ENCODE measurements around the gene ADGRD1. TPM values are rescaled to one million over a fixed set of nuclear protein-coding genes. Genes with fewer than 3 reads are reported as not detected.

Gene ADGRD1
- total and polyA plus RNA-seq, 3 experiments from 2014 or later, result 1.1 to 1.3 TPM; not detected in 1

GRCh38 chr12:130970908-130971233 lies 17.2 kb downstream of the ADGRD1 start:
- H3K27ac ChIP-seq (ENCODE audit: low read depth, low read length), result no peak overlapping the region
- CTCF ChIA-PET, result no interaction called here
- POLR2A ChIA-PET, result no interaction called here
- H3K4me3 ChIP-seq (ENCODE audit: low read length), result no peak overlapping the region
- no peaks in the 10 kb centered on the region for H3K4me1 Mint-ChIP-seq
- no peaks in the 10 kb centered on the region for H3K9me3 Mint-ChIP-seq
- H3K4me1 ChIP-seq (ENCODE audit: insufficient read depth, low read length), result no peaks in the 10 kb centered on the region
- no peaks in the 10 kb centered on the region for H3K9me3 ChIP-seq (ENCODE audit: low read length)
- no peaks in the 10 kb centered on the region for H3K36me3 Mint-ChIP-seq
- no peaks in the 10 kb centered on the region for H3K27me3 ChIP-seq (ENCODE audit: insufficient read depth, low read length, poor library complexity, severe bottlenecking)
- no peak overlapping the region for H3K27ac Mint-ChIP-seq
- H3K36me3 ChIP-seq (ENCODE audit: insufficient read depth, low read length), result no peaks in the 10 kb centered on the region
- H3K27me3 Mint-ChIP-seq, result peaks cover 3 to 16% of the 10 kb centered on the region in 2 donors
- DNase-seq, result no peak
- H3K4me3 Mint-ChIP-seq, result no peak overlapping the region

- POLR2A ChIA-PET, result no interaction called here
- peaks cover 3 to 14% of the 10 kb centered on the region in 2 donors for H3K27me3 Mint-ChIP-seq
- H3K4me3 Mint-ChIP-seq, result no peak overlapping the region
- H3K27me3 ChIP-seq (ENCODE audit: insufficient read depth, low read length, poor library complexity, severe bottlenecking), result no peaks in the 10 kb centered on the region
- H3K36me3 ChIP-seq (ENCODE audit: insufficient read depth, low read length), result no peaks in the 10 kb centered on the region
- DNase-seq, result no peak
- H3K36me3 Mint-ChIP-seq, result no peaks in the 10 kb centered on the region
- no peak overlapping the region for H3K27ac Mint-ChIP-seq
- no peaks in the 10 kb centered on the region for H3K9me3 ChIP-seq (ENCODE audit: low read length)
- H3K4me1 ChIP-seq (ENCODE audit: insufficient read depth, low read length), result no peaks in the 10 kb centered on the region
- CTCF ChIA-PET, result no interaction called here
- no peaks in the 10 kb centered on the region for H3K4me1 Mint-ChIP-seq
- H3K27ac ChIP-seq (ENCODE audit: low read depth, low read length), result no peak overlapping the region
- H3K9me3 Mint-ChIP-seq, result no peaks in the 10 kb centered on the region
- no peak overlapping the region for H3K4me3 ChIP-seq (ENCODE audit: low read length)
These were observed 18.3 kb downstream of the ADGRD1 start for GRCh38 chr12:130971925-130972585.

- Histone ChIP-seq H3K4me1 (ENCODE audit: insufficient read depth, low read length) (no peaks in the 10 kb centered on the region), H3K27ac (ENCODE audit: low read depth, low read length) (no peak overlapping the region), H3K4me3 (ENCODE audit: low read length) (no peak overlapping the region), H3K9me3 (ENCODE audit: low read length) (no peaks in the 10 kb centered on the region), H3K36me3 (ENCODE audit: insufficient read depth, low read length) (no peaks in the 10 kb centered on the region), H3K27me3 (ENCODE audit: insufficient read depth, low read length, poor library complexity, severe bottlenecking) (no peaks in the 10 kb centered on the region)
- Mint-ChIP-seq H3K4me3 (no peak overlapping the region), H3K27ac (no peak overlapping the region), H3K4me1 (no peaks in the 10 kb centered on the region), H3K27me3 (peaks cover 3 to 11% of the 10 kb centered on the region in 2 donors), H3K36me3 (no peaks in the 10 kb centered on the region), H3K9me3 (no peaks in the 10 kb centered on the region)
- CTCF ChIA-PET, result no interaction called here
- POLR2A ChIA-PET, result no interaction called here
- DNase-seq, result no peak
These were observed 18.9 kb downstream of the ADGRD1 start for GRCh38 chr12:130972586-130972950.

GRCh38 chr12:130973109-130973508 lies 19.4 kb downstream of the ADGRD1 start:
- Histone ChIP-seq H3K27ac (ENCODE audit: low read depth, low read length) (no peak overlapping the region), H3K9me3 (ENCODE audit: low read length) (no peaks in the 10 kb centered on the region), H3K4me3 (ENCODE audit: low read length) (no peak overlapping the region), H3K27me3 (ENCODE audit: insufficient read depth, low read length, poor library complexity, severe bottlenecking) (no peaks in the 10 kb centered on the region), H3K4me1 (ENCODE audit: insufficient read depth, low read length) (no peaks in the 10 kb centered on the region), H3K36me3 (ENCODE audit: insufficient read depth, low read length) (no peaks in the 10 kb centered on the region)
- DNase-seq, result no peak
- CTCF ChIA-PET, result no interaction called here
- H3K9me3 Mint-ChIP-seq, result no peaks in the 10 kb centered on the region
- no peaks in the 10 kb centered on the region for H3K36me3 Mint-ChIP-seq
- H3K4me1 Mint-ChIP-seq, result no peaks in the 10 kb centered on the region
- no peak overlapping the region for H3K27ac Mint-ChIP-seq
- peaks cover 3 to 9% of the 10 kb centered on the region in 2 donors for H3K27me3 Mint-ChIP-seq
- no peak overlapping the region for H3K4me3 Mint-ChIP-seq
- POLR2A ChIA-PET, result no interaction called here

DNA sequence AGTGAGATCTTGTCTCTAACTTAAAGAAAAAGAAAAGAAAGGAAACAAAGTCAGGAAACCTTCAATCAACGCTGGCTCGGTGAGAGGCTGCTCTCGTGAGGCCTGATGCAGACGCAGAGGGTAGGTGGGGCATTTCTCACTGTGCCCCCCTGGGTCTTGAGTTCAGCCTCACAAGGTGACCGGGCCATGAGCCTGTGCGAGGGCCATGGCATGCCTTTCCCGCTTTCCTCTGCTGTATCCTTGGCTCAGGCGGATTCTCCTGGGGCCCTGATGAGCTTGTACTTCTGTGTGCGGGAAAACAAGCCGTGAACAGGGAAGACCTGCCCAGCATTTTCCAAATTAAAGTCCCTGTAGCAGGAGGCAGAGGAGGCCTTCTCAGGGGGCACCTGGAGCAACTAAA lies 20.2 kb downstream of the ADGRD1 start:
- Histone ChIP-seq H3K27me3 (ENCODE audit: insufficient read depth, low read length, poor library complexity, severe bottlenecking) (no peaks in the 10 kb centered on the region), H3K27ac (ENCODE audit: low read depth, low read length) (no peak overlapping the region), H3K36me3 (ENCODE audit: insufficient read depth, low read length) (no peaks in the 10 kb centered on the region), H3K9me3 (ENCODE audit: low read length) (no peaks in the 10 kb centered on the region), H3K4me1 (ENCODE audit: insufficient read depth, low read length) (no peaks in the 10 kb centered on the region), H3K4me3 (ENCODE audit: low read length) (no peak overlapping the region)
- Mint-ChIP-seq H3K9me3 (no peaks in the 10 kb centered on the region), H3K4me3 (no peak overlapping the region), H3K36me3 (no peaks in the 10 kb centered on the region), H3K27me3 (peaks cover 2 to 3% of the 10 kb centered on the region in 2 donors), H3K27ac (no peak overlapping the region), H3K4me1 (no peaks in the 10 kb centered on the region)
- POLR2A ChIA-PET, result no interaction called here
- CTCF ChIA-PET, result no interaction called here
- no peak for DNase-seq

GRCh38 chr12:130975116-130975515 lies 21.4 kb downstream of the ADGRD1 start:
- CTCF ChIA-PET, result no interaction called here
- no peaks in the 10 kb centered on the region for H3K4me1 ChIP-seq (ENCODE audit: insufficient read depth, low read length)
- H3K27ac Mint-ChIP-seq, result peak overlapping the region in 2 of 8 donors; percentile 24 to 87
- H3K4me1 Mint-ChIP-seq, result no peaks in the 10 kb centered on the region
- H3K9me3 Mint-ChIP-seq, result no peaks in the 10 kb centered on the region
- DNase-seq, result no peak
- H3K36me3 Mint-ChIP-seq, result no peaks in the 10 kb centered on the region
- H3K27me3 ChIP-seq (ENCODE audit: insufficient read depth, low read length, poor library complexity, severe bottlenecking), result no peaks in the 10 kb centered on the region
- POLR2A ChIA-PET, result no interaction called here
- H3K4me3 Mint-ChIP-seq, result no peak overlapping the region
- peaks cover 3 to 5% of the 10 kb centered on the region in 2 donors for H3K27me3 Mint-ChIP-seq
- H3K9me3 ChIP-seq (ENCODE audit: low read length), result no peaks in the 10 kb centered on the region
- H3K27ac ChIP-seq (ENCODE audit: low read depth, low read length), result no peak overlapping the region
- H3K36me3 ChIP-seq (ENCODE audit: insufficient read depth, low read length), result no peaks in the 10 kb centered on the region
- H3K4me3 ChIP-seq (ENCODE audit: low read length), result no peak overlapping the region

- no peaks in the 10 kb centered on the region for H3K9me3 ChIP-seq (ENCODE audit: low read length)
- H3K27me3 Mint-ChIP-seq, result peaks cover 4 to 9% of the 10 kb centered on the region in 2 donors
- ChIA-PET POLR2A (no interaction called here), CTCF (no interaction called here)
- H3K27me3 ChIP-seq (ENCODE audit: insufficient read depth, low read length, poor library complexity, severe bottlenecking), result no peaks in the 10 kb centered on the region
- no peaks in the 10 kb centered on the region for H3K4me1 ChIP-seq (ENCODE audit: insufficient read depth, low read length)
- no peak overlapping the region for H3K27ac ChIP-seq (ENCODE audit: low read depth, low read length)
- no peak overlapping the region for H3K4me3 ChIP-seq (ENCODE audit: low read length)
- H3K4me3 Mint-ChIP-seq, result no peak overlapping the region
- DNase-seq, result no peak
- no peaks in the 10 kb centered on the region for H3K4me1 Mint-ChIP-seq
- no peaks in the 10 kb centered on the region for H3K9me3 Mint-ChIP-seq
- no peaks in the 10 kb centered on the region for H3K36me3 Mint-ChIP-seq
- H3K27ac Mint-ChIP-seq, result no peak overlapping the region
- no peaks in the 10 kb centered on the region for H3K36me3 ChIP-seq (ENCODE audit: insufficient read depth, low read length)
These were observed 22.5 kb downstream of the ADGRD1 start for GRCh38 chr12:130976171-130976720.

DNA sequence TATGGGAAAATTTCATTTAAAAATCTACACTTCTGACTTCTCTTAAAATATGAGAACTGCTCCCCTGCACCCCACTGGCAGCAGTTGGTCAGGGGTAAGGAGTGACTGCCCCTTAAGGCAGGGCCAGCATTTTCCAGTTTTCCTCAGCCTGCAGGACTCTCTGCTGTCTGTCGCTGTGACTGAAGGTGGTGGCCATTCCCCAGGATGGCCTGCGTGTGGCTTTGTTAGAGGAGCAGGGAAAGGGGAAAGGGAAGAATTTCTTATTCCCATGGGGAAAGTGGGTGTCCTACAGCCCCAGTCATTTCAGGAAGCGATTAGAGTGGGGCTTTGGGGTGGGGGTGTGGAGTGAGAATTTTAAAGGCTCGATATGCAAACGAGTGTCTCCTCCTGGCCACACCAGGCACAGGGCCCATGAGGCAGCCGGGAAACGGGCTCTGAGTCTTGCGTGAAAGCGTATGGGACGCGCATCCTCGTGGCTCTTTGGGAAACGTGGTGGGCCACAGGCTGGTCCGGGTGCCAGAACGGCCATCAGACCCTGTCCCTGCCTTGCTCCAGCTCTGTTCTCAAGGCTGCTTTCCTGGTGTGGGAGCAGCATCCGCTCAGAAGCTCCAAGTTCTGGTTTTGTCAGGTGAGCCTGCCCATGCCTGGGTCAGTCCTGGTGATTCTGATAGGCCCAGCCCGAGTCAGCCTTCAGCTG lies 23.5 kb downstream of the ADGRD1 start:
- H3K9me3 Mint-ChIP-seq, result no peaks in the 10 kb centered on the region
- peaks cover 8 to 11% of the 10 kb centered on the region in 2 donors for H3K27me3 Mint-ChIP-seq
- no peaks in the 10 kb centered on the region for H3K9me3 ChIP-seq (ENCODE audit: low read length)
- H3K4me1 ChIP-seq (ENCODE audit: insufficient read depth, low read length), result no peaks in the 10 kb centered on the region
- POLR2A ChIA-PET, result no interaction called here
- H3K27me3 ChIP-seq (ENCODE audit: insufficient read depth, low read length, poor library complexity, severe bottlenecking), result no peaks in the 10 kb centered on the region
- no peak overlapping the region for H3K27ac ChIP-seq (ENCODE audit: low read depth, low read length)
- H3K4me3 Mint-ChIP-seq, result no peak overlapping the region
- no peak overlapping the region for H3K4me3 ChIP-seq (ENCODE audit: low read length)
- CTCF ChIA-PET, result no interaction called here
- H3K27ac Mint-ChIP-seq, result no peak overlapping the region
- no peaks in the 10 kb centered on the region for H3K4me1 Mint-ChIP-seq
- no peaks in the 10 kb centered on the region for H3K36me3 ChIP-seq (ENCODE audit: insufficient read depth, low read length)
- no peak for DNase-seq
- H3K36me3 Mint-ChIP-seq, result no peaks in the 10 kb centered on the region

Measured in CD8-positive, alpha-beta memory T cell (primary cell).